Measurements from ENCODE around the gene GASK1B.

GASK1B gene

GRCh38 chr4:158159054-158159717, 13.6 kb downstream of the GASK1B start:
- H3K4me3 ChIP-seq (ENCODE audit: low read depth, low read length): no peak overlapping the region
- no peak for DNase-seq
- H3K36me3 ChIP-seq: no peaks in the 10 kb centered on the region
- no peak for TF ChIP-seq CTCF (IDR thresholded peaks at IDR 0.05; ENCODE audit: low read depth, low read length)
- no peaks in the 10 kb centered on the region for H3K27me3 ChIP-seq (ENCODE audit: insufficient read depth, low read depth, severe bottlenecking)
- H3K27ac ChIP-seq: no peak overlapping the region
- no peaks in the 10 kb centered on the region for H3K9me3 ChIP-seq (ENCODE audit: severe bottlenecking)

- no peak for DNase-seq
- no peak overlapping the region for H3K27ac ChIP-seq
- no peaks in the 10 kb centered on the region for H3K9me3 ChIP-seq (ENCODE audit: severe bottlenecking)
- TF ChIP-seq CTCF (IDR thresholded peaks at IDR 0.05; ENCODE audit: low read depth, low read length): no peak
- no peak overlapping the region for H3K4me3 ChIP-seq (ENCODE audit: low read depth, low read length)
- H3K27me3 ChIP-seq (ENCODE audit: insufficient read depth, low read depth, severe bottlenecking): no peaks in the 10 kb centered on the region
- no peaks in the 10 kb centered on the region for H3K36me3 ChIP-seq
Observed at GRCh38 chr4:158157412-158157811, 15.4 kb downstream of the GASK1B start.

- Histone ChIP-seq H3K27ac (no peak overlapping the region), H3K27me3 (ENCODE audit: insufficient read depth, low read depth, severe bottlenecking) (no peaks in the 10 kb centered on the region), H3K9me3 (ENCODE audit: severe bottlenecking) (no peaks in the 10 kb centered on the region), H3K36me3 (no peaks in the 10 kb centered on the region), H3K4me3 (ENCODE audit: low read depth, low read length) (no peak overlapping the region)
- no peak for TF ChIP-seq CTCF (IDR thresholded peaks at IDR 0.05; ENCODE audit: low read depth, low read length)
- no peak for DNase-seq
Observed at GRCh38 chr4:158155656-158156356, 17.0 kb downstream of the GASK1B start.

GRCh38 chr4:158147151-158147550, 25.7 kb downstream of the GASK1B start:
- DNase-seq: no peak
- H3K27ac ChIP-seq: no peak overlapping the region
- H3K36me3 ChIP-seq: no peaks in the 10 kb centered on the region
- no peak overlapping the region for H3K4me3 ChIP-seq (ENCODE audit: low read depth, low read length)
- no peaks in the 10 kb centered on the region for H3K9me3 ChIP-seq (ENCODE audit: severe bottlenecking)
- TF ChIP-seq CTCF (IDR thresholded peaks at IDR 0.05; ENCODE audit: low read depth, low read length): no peak
- no peaks in the 10 kb centered on the region for H3K27me3 ChIP-seq (ENCODE audit: insufficient read depth, low read depth, severe bottlenecking)

- DNase-seq: no peak
- Histone ChIP-seq H3K27ac (no peak overlapping the region), H3K27me3 (ENCODE audit: insufficient read depth, low read depth, severe bottlenecking) (no peaks in the 10 kb centered on the region), H3K36me3 (no peaks in the 10 kb centered on the region), H3K9me3 (ENCODE audit: severe bottlenecking) (no peaks in the 10 kb centered on the region), H3K4me3 (ENCODE audit: low read depth, low read length) (no peak overlapping the region)
- TF ChIP-seq CTCF (IDR thresholded peaks at IDR 0.05; ENCODE audit: low read depth, low read length): no peak
Observed at GRCh38 chr4:158146736-158147135, 26.1 kb downstream of the GASK1B start.
